NCI-H82 treated with DMSO at 0.1 percent for 48 hours (cell line): ENCODE results near the gene LOXL1.

Experiments used
- DNase-seq: peaks from one replicate; lab custom pipeline; 2025; ENCODE audit not compliant: unreplicated experiment; lab: John Stamatoyannopoulos, UW

LOXL1 gene

GRCh38 chr15:73926219-73927002 is at the start of gene LOXL1:
TSS of gene LOXL1 (plus strand) at chr15:73926462. CDS start at chr15:73926784, 322 bp downstream.
- peak; percentile 8 for DNase-seq

GRCh38 chr15:73879426-73879825 is 46.8 kb upstream of the LOXL1 start:
- no peak for DNase-seq

- no peak for DNase-seq
Observed at GRCh38 chr15:73881579-73882320, 44.5 kb upstream of the LOXL1 start.

GRCh38 chr15:73882761-73883419 is 43.4 kb upstream of the LOXL1 start:
- no peak for DNase-seq

- DNase-seq = no peak
Observed at GRCh38 chr15:73884159-73884558, 42.1 kb upstream of the LOXL1 start.

- no peak for DNase-seq
Observed at GRCh38 chr15:73885954-73886700, 40.1 kb upstream of the LOXL1 start.

GRCh38 chr15:73886717-73887345 is 39.4 kb upstream of the LOXL1 start:
- no peak for DNase-seq

- DNase-seq = no peak
Observed at GRCh38 chr15:73887481-73887880, 38.8 kb upstream of the LOXL1 start.

GRCh38 chr15:73888224-73889041 is 37.8 kb upstream of the LOXL1 start:
- DNase-seq = no peak

- no peak for DNase-seq
Observed at GRCh38 chr15:73889053-73889761, 37.1 kb upstream of the LOXL1 start.

GRCh38 chr15:73889762-73890124 is 36.5 kb upstream of the LOXL1 start:
- no peak for DNase-seq

- no peak for DNase-seq
Observed at GRCh38 chr15:73891328-73892315, 34.6 kb upstream of the LOXL1 start.

- no peak for DNase-seq
Observed at GRCh38 chr15:73892446-73893226, 33.6 kb upstream of the LOXL1 start.

- no peak for DNase-seq
Observed at GRCh38 chr15:73894133-73894814, 32.0 kb upstream of the LOXL1 start.

- peak; percentile 53 for DNase-seq
Observed at GRCh38 chr15:73897441-73898261, 28.6 kb upstream of the LOXL1 start.
